Stimulated activated CD4-positive, alpha-beta T cell treated with anti-CD3 and anti-CD28 coated beads, Interleukin-4, amount 100 ng/mL, for 4 hours (primary cell): ENCODE results near the gene MAN2A1.
"Not testable (repeated sequence)": the region's sequence is repeated elsewhere in the genome, so short reads cannot be mapped to it uniquely, and the experiment has no call there.

Experiments used
- DNase-seq, 2 experiments: peaks; one replicate each; pipeline ENCODE4 v3.0.0-alpha.2; 2020

MAN2A1 gene

GRCh38 chr5:109759306-109759705, 69.6 kb downstream of the MAN2A1 start:
- DNase-seq = no peak

- DNase-seq = not testable (repeated sequence)
These were observed 70.4 kb downstream of the MAN2A1 start for GRCh38 chr5:109760130-109760529.

- no peak for DNase-seq
These were observed 73.1 kb downstream of the MAN2A1 start for GRCh38 chr5:109762821-109763220.

GRCh38 chr5:109767184-109767995, 77.7 kb downstream of the MAN2A1 start:
- DNase-seq = no peak

GRCh38 chr5:109767997-109768396, 78.3 kb downstream of the MAN2A1 start:
- DNase-seq = no peak

GRCh38 chr5:109769597-109770291, 80.0 kb downstream of the MAN2A1 start:
- DNase-seq = no peak

- no peak for DNase-seq
These were observed 85.4 kb downstream of the MAN2A1 start for GRCh38 chr5:109775130-109775529.

GRCh38 chr5:109779036-109779735, 89.5 kb downstream of the MAN2A1 start:
- DNase-seq = no peak

GRCh38 chr5:109784687-109785086, 95.0 kb downstream of the MAN2A1 start:
- no peak for DNase-seq

- DNase-seq = no peak
These were observed 96.6 kb downstream of the MAN2A1 start for GRCh38 chr5:109786206-109786855.

- no peak for DNase-seq
These were observed 98.9 kb downstream of the MAN2A1 start for GRCh38 chr5:109788596-109788995.

GRCh38 chr5:109792613-109793012, 102.9 kb downstream of the MAN2A1 start:
- no peak for DNase-seq

GRCh38 chr5:109803854-109804253, 114.1 kb downstream of the MAN2A1 start:
- DNase-seq = no peak

- DNase-seq = no peak
These were observed 115.7 kb downstream of the MAN2A1 start for GRCh38 chr5:109805472-109805871.

- no peak for DNase-seq
These were observed 116.2 kb downstream of the MAN2A1 start for GRCh38 chr5:109805883-109806282.

GRCh38 chr5:109812698-109813097, 123.0 kb downstream of the MAN2A1 start:
- DNase-seq = no peak

- DNase-seq = no peak
These were observed 127.0 kb downstream of the MAN2A1 start for GRCh38 chr5:109816732-109817131.

GRCh38 chr5:109819878-109820277, 130.2 kb downstream of the MAN2A1 start:
- no peak for DNase-seq

GRCh38 chr5:109823597-109823996, 133.9 kb downstream of the MAN2A1 start:
- no peak for DNase-seq

GRCh38 chr5:109825450-109825849, 135.7 kb downstream of the MAN2A1 start:
- DNase-seq = no peak

- no peak for DNase-seq
These were observed 136.7 kb downstream of the MAN2A1 start for GRCh38 chr5:109826426-109826825.

GRCh38 chr5:109829331-109829730, 139.6 kb downstream of the MAN2A1 start:
- no peak for DNase-seq

GRCh38 chr5:109830955-109831502, 141.3 kb downstream of the MAN2A1 start:
- no peak for DNase-seq
